Common myeloid progenitor, CD34-positive (primary cell): ENCODE measurements around the gene ASXL2.
A peak's percentile ranks its signal among the peaks of the same experiment; 100 is the strongest.

Source experiments
- CTCF ChIA-PET: fragments of 350-600 bp; sonication (Branson Sonifier 250); formaldehyde crosslinking; loops from one replicate; lab custom pipeline; 2021; ENCODE audit warnings: antibody characterized with exemption; lab: Charles Lee
- POLR2A ChIA-PET: fragments of 350-600 bp; sonication (Branson Sonifier 250); formaldehyde crosslinking; loops from one replicate; lab custom pipeline; 2021; ENCODE audit warnings: antibody characterized with exemption; lab: Charles Lee
- DNase-seq, 3 donors: peaks; one replicate each; pipeline versions ENCODE4 v3.0.0 to v3.0.0-alpha.2; 2013
- H3K27ac ChIP-seq, 2 experiments: 1 replicate in 1 of 2; 2 replicates in 1 of 2; pipeline ENCODE4 v1.7.0; 2013; ENCODE audit warnings: inconsistent platforms in 2 of 2, low read length in 2 of 2, mild to moderate bottlenecking in 2 of 2, low read depth in 1 of 2, moderate library complexity in 1 of 2; ENCODE audit not compliant: severe bottlenecking in 2 of 2, insufficient read depth in 1 of 2, poor library complexity in 1 of 2
- H3K27me3 ChIP-seq, 5 experiments: replicated peaks in 2 of 5; 1 replicate in 3 of 5; 2 replicates in 2 of 5; pipeline versions ENCODE4 v1.6.1 to v1.7.0; 2013; ENCODE audit warnings: low read length in 4 of 5, mild to moderate bottlenecking in 2 of 5, moderate library complexity in 2 of 5, inconsistent platforms in 1 of 5; ENCODE audit not compliant: insufficient read depth in 5 of 5, control insufficient read depth in 4 of 5
- H3K36me3 ChIP-seq, 4 experiments: 1 replicate in 2 of 4; 2 replicates in 2 of 4; pipeline versions ENCODE4 v1.6.1 to v1.7.0; 2013; ENCODE audit warnings: low read length in 3 of 4, control low read depth in 1 of 4, mild to moderate bottlenecking in 1 of 4; ENCODE audit not compliant: control insufficient read depth in 4 of 4, insufficient read depth in 4 of 4
- H3K4me1 ChIP-seq, 4 experiments: 1 replicate in 3 of 4; 2 replicates in 1 of 4; pipeline versions ENCODE4 v1.6.1 to v1.7.1; 2013; ENCODE audit warnings: low read length in 3 of 4, mild to moderate bottlenecking in 3 of 4, control low read depth in 1 of 4, inconsistent platforms in 1 of 4, moderate library complexity in 1 of 4; ENCODE audit not compliant: control insufficient read depth in 4 of 4, insufficient read depth in 4 of 4; ENCODE audit errors: control extremely low read depth in 1 of 4
- H3K4me3 ChIP-seq, 7 experiments: 1 replicate in 4 of 7; 2 replicates in 3 of 7; pipeline versions ENCODE4 v1.5.1 to v1.7.0; 2013; ENCODE audit warnings: mild to moderate bottlenecking in 7 of 7, low read length in 6 of 7, moderate library complexity in 6 of 7, inconsistent platforms in 2 of 7, low read depth in 2 of 7, control low read depth in 1 of 7; ENCODE audit not compliant: insufficient read depth in 4 of 7, control insufficient read depth in 1 of 7; ENCODE audit errors: extremely low read depth in 1 of 7
- H3K9me3 ChIP-seq, 5 experiments: 1 replicate in 4 of 5; 2 replicates in 1 of 5; pipeline versions ENCODE4 v1.6.1 to v1.7.1; 2013; ENCODE audit warnings: low read length in 4 of 5, mild to moderate bottlenecking in 2 of 5, inconsistent platforms in 1 of 5, low read depth in 1 of 5, moderate library complexity in 1 of 5; ENCODE audit not compliant: control insufficient read depth in 4 of 5, insufficient read depth in 2 of 5; ENCODE audit errors: control extremely low read depth in 1 of 5
- WGBS: methylation state at CpG from one replicate; pipeline ENCODE4 v1.1.5; 2013; ENCODE audit not compliant: insufficient coverage; 5-methylcytosine and 5-hydroxymethylcytosine counted together

ASXL2 gene

GRCh38 chr2:25756536-25756935, 121.8 kb downstream of the ASXL2 start:
- peak; percentile 22 to 84 (median 74) for DNase-seq
- peaks cover 0 to 9% (median 6%) of the 10 kb centered on the region in 4 experiments for H3K4me1 ChIP-seq
- H3K9me3 ChIP-seq = no peaks in the 10 kb centered on the region
- peaks cover 16 to 63% (median 33%) of the 10 kb centered on the region in 4 experiments for H3K36me3 ChIP-seq
- ChIA-PET POLR2A (interaction anchor here (1.4 kb wide), 1 partner anchor 11 kb away, joined by 3 read pairs; no protein-coding TSS in a partner anchor), CTCF (no interaction called here)
- no peak overlapping the region for H3K27ac ChIP-seq
- 40% methylated on average over 2 of the region's 4 CpGs for WGBS
- no peaks in the 10 kb centered on the region for H3K27me3 ChIP-seq
- no peak overlapping the region for H3K4me3 ChIP-seq

GRCh38 chr2:25749676-25750075, 128.6 kb downstream of the ASXL2 start:
- 100% methylated on average over 4 of the region's 5 CpGs for WGBS
- no peaks in the 10 kb centered on the region for H3K27me3 ChIP-seq
- H3K4me3 ChIP-seq = no peak overlapping the region
- CTCF ChIA-PET = interaction anchor here (1.5 kb wide), 1 partner anchor 11 kb away, joined by 3 read pairs; no protein-coding TSS in a partner anchor
- H3K36me3 ChIP-seq = peaks cover 29 to 62% (median 45%) of the 10 kb centered on the region in 4 experiments
- peaks cover 0 to 5% (median 0%) of the 10 kb centered on the region in 4 experiments for H3K4me1 ChIP-seq
- H3K27ac ChIP-seq = no peak overlapping the region
- no peak for DNase-seq
- H3K9me3 ChIP-seq = no peaks in the 10 kb centered on the region
- POLR2A ChIA-PET = no interaction called here

- Histone ChIP-seq H3K4me3 (no peak overlapping the region), H3K27ac (peak overlapping the region in 1 of 2 experiments; percentile 45), H3K27me3 (no peaks in the 10 kb centered on the region), H3K4me1 (peaks cover 18 to 32% (median 25%) of the 10 kb centered on the region in 4 experiments), H3K36me3 (peaks cover 6 to 45% (median 30%) of the 10 kb centered on the region in 4 experiments), H3K9me3 (no peaks in the 10 kb centered on the region)
- ChIA-PET POLR2A (no interaction called here), CTCF (interaction anchor here (0.8 to 2.0 kb wide), 3 partner anchors 11 to 44 kb away, joined by 3 to 6 read pairs (median 5); no protein-coding TSS in a partner anchor)
- no peak for DNase-seq
- WGBS = 100% methylated on average over 5 of the region's 8 CpGs
Measured at GRCh38 chr2:25744055-25744454, 134.2 kb downstream of the ASXL2 start.

GRCh38 chr2:25743132-25743830, 135.0 kb downstream of the ASXL2 start:
- H3K27ac ChIP-seq = peak overlapping the region in 1 of 2 experiments; percentile 45
- CTCF ChIA-PET = interaction anchor here (2.0 kb wide), 2 partner anchors 12 to 43 kb away, joined by 5 to 6 read pairs; no protein-coding TSS in a partner anchor
- POLR2A ChIA-PET = interaction anchor here (0.7 kb wide), 1 partner anchor 9 kb away, joined by 3 read pairs; no protein-coding TSS in a partner anchor
- H3K4me3 ChIP-seq = peak overlapping the region in 1 of 7 experiments; percentile 16
- 59% methylated on average over 3 of the region's 5 CpGs for WGBS
- H3K4me1 ChIP-seq = peaks cover 18 to 32% (median 25%) of the 10 kb centered on the region in 4 experiments
- no peaks in the 10 kb centered on the region for H3K27me3 ChIP-seq
- peak; percentile 19 to 75 (median 75) for DNase-seq
- peaks cover 3 to 41% (median 26%) of the 10 kb centered on the region in 4 experiments for H3K36me3 ChIP-seq
- no peaks in the 10 kb centered on the region for H3K9me3 ChIP-seq

- no peak for DNase-seq
- Histone ChIP-seq H3K27me3 (no peaks in the 10 kb centered on the region), H3K36me3 (peaks cover 3 to 38% (median 25%) of the 10 kb centered on the region in 4 experiments), H3K4me1 (peaks cover 18 to 32% (median 25%) of the 10 kb centered on the region in 4 experiments), H3K4me3 (no peak overlapping the region), H3K9me3 (no peaks in the 10 kb centered on the region), H3K27ac (no peak overlapping the region)
- ChIA-PET CTCF (interaction anchor here (2.0 kb wide), 2 partner anchors 13 to 43 kb away, joined by 5 to 6 read pairs; no protein-coding TSS in a partner anchor), POLR2A (interaction anchor here (0.7 kb wide), 1 partner anchor 8 kb away, joined by 3 read pairs; no protein-coding TSS in a partner anchor)
- WGBS = 88% methylated on average over 1 of the region's 1 CpG
Measured at GRCh38 chr2:25742501-25742900, 135.8 kb downstream of the ASXL2 start.

GRCh38 chr2:25740810-25741381, 137.4 kb downstream of the ASXL2 start:
- H3K27me3 ChIP-seq = no peaks in the 10 kb centered on the region
- no peak overlapping the region for H3K4me3 ChIP-seq
- peaks cover 18 to 32% (median 25%) of the 10 kb centered on the region in 4 experiments for H3K4me1 ChIP-seq
- DNase-seq = peak; percentile 10 to 65 (median 64)
- WGBS = 86% methylated on average over 2 of the region's 6 CpGs
- no peak overlapping the region for H3K27ac ChIP-seq
- CTCF ChIA-PET = interaction anchor here (0.9 kb wide), 1 partner anchor 13 kb away, joined by 3 read pairs; no protein-coding TSS in a partner anchor
- no peaks in the 10 kb centered on the region for H3K9me3 ChIP-seq
- peaks cover 3 to 38% (median 25%) of the 10 kb centered on the region in 4 experiments for H3K36me3 ChIP-seq
- POLR2A ChIA-PET = no interaction called here
